H1 (cell line): Measurements from ENCODE around the gene GLRA2. TPM values are rescaled to one million over a fixed set of nuclear protein-coding genes. Genes with fewer than 3 reads are reported as not detected.

Experiments used
- SRF ChIP-seq: IDR thresholded peaks from 2 replicates; pipeline ENCODE4 v1.6.1; 2011; ENCODE audit warnings: mild to moderate bottlenecking, low read depth, low read length, moderate library complexity
- TAF1 ChIP-seq: IDR thresholded peaks from 2 replicates; pipeline ENCODE4 v1.6.1; 2011; ENCODE audit warnings: mild to moderate bottlenecking, low read depth, low read length
- TAF7 ChIP-seq: optimal IDR thresholded peaks from 2 replicates; pipeline ENCODE3; 2011; ENCODE audit warnings: low read depth, mild to moderate bottlenecking, inconsistent platforms, low read length, moderate library complexity, borderline replicate concordance
- polyA plus RNA-seq, 7 experiments: library from polyadenylated mRNA; depleted of rRNA in 3 of 7; stranded (reverse) in 5 of 7; unstranded in 2 of 7; fragments of >200 nt in 5 of 7; fragments of 200-250 nt in 2 of 7; gene quantifications; 1 replicate in 5 of 7; 2 replicates in 1 of 7; 4 replicates in 1 of 7; pipeline versions ENCODE4 v1.2.1 to v1.2.3, GENCODE V29; 2011 to 2013; ENCODE audit warnings: missing spikeins in 2 of 7, mixed read lengths in 2 of 7
- total RNA-seq: library from RNA; stranded (reverse); fragmentation: NEBNext Ultra II Directional; extraction: Animal tissue kit (Norgen Biotek cat#: 25700); gene quantifications from 2 replicates; pipeline ENCODE4 v1.2.1, GENCODE V29; 2021

The GLRA2 gene
- total and polyA plus RNA-seq, 2 of the 8 experiments (the other 6 are each of a cell fraction or from before 2014, with no cell fraction given) = not detected

GRCh38 chrX:14702145-14702544, 172.8 kb downstream of the GLRA2 start (continued):
- TF ChIP-seq TAF1 (no peak), SRF (no peak), TAF7 (no peak)
